Right lobe of liver (tissue), 6 donors: Measurements from ENCODE around the gene ARHGEF19. TPM values are rescaled to one million over a fixed set of nuclear protein-coding genes. Genes with fewer than 3 reads are reported as not detected.

Experiments
- ATAC-seq, 4 donors: fragments of 200-7000 bp; cut with Tn5 transposase; one replicate each; pipeline ENCODE4 v1.9.1; 2020; ENCODE audit warnings: mild to moderate bottlenecking in 4 of 4, moderate library complexity in 4 of 4
- DNase-seq, 3 donors: peaks; one replicate each; pipeline ENCODE4 v3.0.0-alpha.2; 2020
- H3K27ac ChIP-seq, 3 donors: fragments of 200-600 bp; one replicate each; pipeline ENCODE4 v1.8.0; 2022
- H3K27me3 ChIP-seq, 2 donors: fragments of 200-600 bp; one replicate each; pipeline ENCODE4 v1.8.0; 2022
- H3K36me3 ChIP-seq, 4 donors: fragments of 200-600 bp; sonication (generic) in 1 of 4; one replicate each; pipeline versions ENCODE4 v1.5.1 to v1.8.0; 2017 to 2022; ENCODE audit warnings: control low read depth in 1 of 4
- H3K4me1 ChIP-seq, 4 donors: fragments of 200-600 bp; sonication (generic) in 1 of 4; one replicate each; pipeline versions ENCODE4 v1.5.1 to v1.8.0; 2017 to 2022; ENCODE audit warnings: control low read depth in 1 of 4
- H3K4me3 ChIP-seq, 3 donors: fragments of 200-600 bp; one replicate each; pipeline ENCODE4 v1.8.0; 2022
- H3K9me3 ChIP-seq, 4 donors: fragments of 200-600 bp; sonication (generic) in 1 of 4; one replicate each; pipeline versions ENCODE4 v1.5.1 to v1.8.0; 2017 to 2022; ENCODE audit warnings: control low read depth in 1 of 4
- POLR2A ChIP-seq: fragments of 450-650 bp; IDR thresholded peaks from one replicate; pipeline ENCODE4 v1.6.1; 2017; ENCODE audit warnings: antibody characterized with exemption, mild to moderate bottlenecking
- WGBS: methylation state at CpG from one replicate; pipeline ENCODE4 v1.1.6; 2018; ENCODE audit warnings: low coverage, low lambda C conversion rate; ENCODE audit not compliant: insufficient coverage; ENCODE audit errors: missing lambda C conversion rate; 5-methylcytosine and 5-hydroxymethylcytosine counted together
- intact Hi-C, 2 donors: fragments of 100-400 bp; cut with DNase I; formaldehyde crosslinking; loops; one replicate each; pipeline versions ENCODE4 v1.11.2 to v1.14.1; 2022
- total RNA-seq, 6 experiments: library from RNA; depleted of rRNA in 2 of 6; stranded (reverse); fragments of >200 nt in 2 of 6; fragmentation: NEBNext Ultra II Directional in 3 of 6; extraction: Animal tissue kit (Norgen Biotek cat#: 25700) in 3 of 6; gene quantifications; one replicate each; pipeline versions ENCODE4 v1.1.0 to v1.2.4, GENCODE V29; 2016 to 2023
- TF ChIP-seq, protein P1 (sequence below), 4 donors: fragments of 200-600 bp in 3 of 4; fragments of 450-650 bp in 1 of 4; IDR thresholded peaks; one replicate each; pipeline versions ENCODE4 v1.5.1 to v1.8.0; 2016 to 2022; ENCODE audit warnings: antibody characterized with exemption in 4 of 4, mild to moderate bottlenecking in 2 of 4
- donor health status: DM: no; HTN: yes; CAD: no.
- donor health status: DM: no; HTN: no; CAD: no.
- donor health status: DM: no; HTN: no; CAD: no.
- donor health status: DM: no; HTN: yes; CAD: no.
- donor health status: DM: no; HTN: yes; CAD: no.

The ARHGEF19 gene
- total RNA-seq, 6 experiments from 2014 or later, result 0.31 to 2.8 (median 1.5) TPM

DNA sequence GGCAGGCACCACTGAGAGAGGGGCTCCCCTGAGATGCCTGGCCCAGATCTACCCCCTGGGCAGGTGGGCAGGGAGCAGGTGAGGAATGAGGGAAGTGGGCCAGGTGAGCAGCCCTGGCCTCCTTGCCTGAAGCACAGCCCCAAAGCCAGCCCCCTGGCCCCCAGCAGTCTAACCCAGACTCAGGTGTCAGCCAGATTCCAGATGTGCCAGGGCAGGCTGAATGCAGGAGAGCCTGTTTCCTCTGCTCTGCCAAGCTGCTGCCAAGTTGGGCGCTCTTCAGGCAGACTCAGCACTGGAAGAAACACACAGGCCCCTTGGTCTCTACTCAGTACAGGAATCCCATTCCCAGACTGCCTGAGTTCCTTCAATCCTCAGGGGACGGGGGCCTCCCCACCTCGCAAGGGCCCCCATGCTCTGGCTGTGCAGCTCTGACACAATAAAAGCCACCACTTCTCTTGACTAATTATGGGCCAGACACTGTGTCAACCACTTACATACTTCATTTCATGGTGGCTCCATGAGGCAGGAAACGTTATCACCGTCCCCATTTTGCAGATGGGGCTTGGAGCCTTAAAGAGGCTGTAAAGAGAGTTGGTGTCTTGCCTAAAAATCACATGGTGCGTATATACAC lies 20.4 kb downstream of the ARHGEF19 start:
- DNase-seq (no peak), ATAC-seq (no peak)
- no peaks in the 10 kb centered on the region for H3K9me3 ChIP-seq
- H3K27me3 ChIP-seq, result no peaks in the 10 kb centered on the region
- H3K4me3 ChIP-seq, result no peak overlapping the region
- intact Hi-C loops, result no loop called here
- H3K36me3 ChIP-seq, result no peaks in the 10 kb centered on the region
- H3K27ac ChIP-seq, result no peak overlapping the region
- 74% methylated on average over 5 of the region's 6 CpGs for WGBS
- TF ChIP-seq POLR2A, result no peak
- TF ChIP-seq, protein P1, sequence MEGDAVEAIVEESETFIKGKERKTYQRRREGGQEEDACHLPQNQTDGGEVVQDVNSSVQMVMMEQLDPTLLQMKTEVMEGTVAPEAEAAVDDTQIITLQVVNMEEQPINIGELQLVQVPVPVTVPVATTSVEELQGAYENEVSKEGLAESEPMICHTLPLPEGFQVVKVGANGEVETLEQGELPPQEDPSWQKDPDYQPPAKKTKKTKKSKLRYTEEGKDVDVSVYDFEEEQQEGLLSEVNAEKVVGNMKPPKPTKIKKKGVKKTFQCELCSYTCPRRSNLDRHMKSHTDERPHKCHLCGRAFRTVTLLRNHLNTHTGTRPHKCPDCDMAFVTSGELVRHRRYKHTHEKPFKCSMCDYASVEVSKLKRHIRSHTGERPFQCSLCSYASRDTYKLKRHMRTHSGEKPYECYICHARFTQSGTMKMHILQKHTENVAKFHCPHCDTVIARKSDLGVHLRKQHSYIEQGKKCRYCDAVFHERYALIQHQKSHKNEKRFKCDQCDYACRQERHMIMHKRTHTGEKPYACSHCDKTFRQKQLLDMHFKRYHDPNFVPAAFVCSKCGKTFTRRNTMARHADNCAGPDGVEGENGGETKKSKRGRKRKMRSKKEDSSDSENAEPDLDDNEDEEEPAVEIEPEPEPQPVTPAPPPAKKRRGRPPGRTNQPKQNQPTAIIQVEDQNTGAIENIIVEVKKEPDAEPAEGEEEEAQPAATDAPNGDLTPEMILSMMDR (IDR thresholded peaks at IDR 0.05), result no peak
- H3K4me1 ChIP-seq, result peaks cover 0 to 34% (median 0%) of the 10 kb centered on the region in 4 donors

DNA sequence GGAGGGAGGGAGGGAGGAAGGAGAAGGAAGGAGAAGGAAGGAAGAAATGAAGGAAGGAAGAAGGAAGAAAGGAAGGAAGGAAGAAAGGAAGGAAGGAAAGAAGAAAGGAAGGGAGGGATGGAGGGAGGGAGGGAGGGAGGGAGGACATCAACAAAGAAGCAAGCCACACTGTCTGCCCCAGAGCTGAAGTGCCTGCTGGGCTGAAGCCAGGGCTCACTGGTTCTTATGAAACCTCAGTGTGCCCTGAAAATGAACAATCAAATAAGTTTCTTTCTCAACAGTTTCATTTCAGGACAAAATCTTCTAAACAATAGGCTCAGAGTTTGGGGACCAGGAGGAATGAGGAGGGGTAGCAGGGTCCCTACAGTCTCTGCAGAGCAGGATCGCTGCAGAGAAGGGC lies 21.1 kb downstream of the ARHGEF19 start:
- H3K4me3 ChIP-seq, result no peak overlapping the region
- TF ChIP-seq POLR2A, result no peak
- TF ChIP-seq, protein P1 (IDR thresholded peaks at IDR 0.05), result no peak
- no peaks in the 10 kb centered on the region for H3K36me3 ChIP-seq
- H3K27ac ChIP-seq, result no peak overlapping the region
- ATAC-seq, result no peak
- WGBS, result 88% methylated on average over 1 of the region's 1 CpG
- no peaks in the 10 kb centered on the region for H3K27me3 ChIP-seq
- H3K4me1 ChIP-seq, result peaks cover 0 to 40% (median 0%) of the 10 kb centered on the region in 4 donors
- no peaks in the 10 kb centered on the region for H3K9me3 ChIP-seq
- intact Hi-C loops, result no loop called here
- no peak for DNase-seq

DNA sequence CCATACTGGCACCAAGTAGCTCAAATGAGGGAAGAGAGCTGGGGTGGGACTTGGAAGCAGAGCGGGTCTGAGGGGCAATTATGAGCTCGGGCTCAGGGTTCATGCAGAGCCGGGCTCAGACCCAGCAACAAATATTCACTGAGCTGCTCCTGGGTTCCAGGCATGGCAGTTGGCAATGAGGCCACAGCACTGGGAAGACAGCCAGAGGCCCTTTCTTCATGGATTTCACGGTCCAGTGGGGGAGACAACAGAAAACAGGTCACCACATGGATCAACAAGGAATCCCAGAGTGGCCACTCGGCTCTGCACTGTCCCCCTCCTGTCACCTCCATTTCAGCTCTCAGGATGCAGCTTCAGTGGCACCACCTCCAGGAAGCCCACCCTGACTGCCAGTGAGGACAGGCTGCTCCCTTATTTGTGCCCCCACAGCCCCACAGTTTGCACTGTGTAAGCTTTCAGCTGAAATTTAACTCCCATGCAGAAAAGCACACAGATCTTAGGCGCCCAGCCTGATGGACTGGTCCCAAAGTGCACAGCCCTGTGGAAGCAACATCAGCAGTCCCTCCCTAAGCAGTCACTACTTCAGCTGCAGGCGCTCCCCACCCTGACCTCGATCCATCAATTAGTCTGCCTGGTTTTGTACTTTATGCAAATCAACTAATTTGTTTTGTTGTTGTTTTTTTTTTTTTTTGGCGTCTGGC lies 22.4 kb downstream of the ARHGEF19 start:
- H3K4me3 ChIP-seq, result no peak overlapping the region
- ATAC-seq, result peak in 3 of 4 donors; percentile 46 to 70 (median 48)
- H3K9me3 ChIP-seq, result no peaks in the 10 kb centered on the region
- 50% methylated on average over 3 of the region's 9 CpGs for WGBS
- TF ChIP-seq, protein P1 (IDR thresholded peaks at IDR 0.05), result no peak
- no peak for TF ChIP-seq POLR2A
- H3K27ac ChIP-seq, result peak overlapping the region in 1 of 3 donors; percentile 56
- no peaks in the 10 kb centered on the region for H3K36me3 ChIP-seq
- peak in 2 of 3 donors; percentile 66 to 80 for DNase-seq
- H3K4me1 ChIP-seq, result peaks cover 0 to 42% (median 0%) of the 10 kb centered on the region in 4 donors
- intact Hi-C loops, result loop anchor here in 1 of 2 donors (5.0 kb wide), 1 partner anchor 108 kb away; no protein-coding TSS in a partner anchor
- H3K27me3 ChIP-seq, result no peaks in the 10 kb centered on the region

DNA sequence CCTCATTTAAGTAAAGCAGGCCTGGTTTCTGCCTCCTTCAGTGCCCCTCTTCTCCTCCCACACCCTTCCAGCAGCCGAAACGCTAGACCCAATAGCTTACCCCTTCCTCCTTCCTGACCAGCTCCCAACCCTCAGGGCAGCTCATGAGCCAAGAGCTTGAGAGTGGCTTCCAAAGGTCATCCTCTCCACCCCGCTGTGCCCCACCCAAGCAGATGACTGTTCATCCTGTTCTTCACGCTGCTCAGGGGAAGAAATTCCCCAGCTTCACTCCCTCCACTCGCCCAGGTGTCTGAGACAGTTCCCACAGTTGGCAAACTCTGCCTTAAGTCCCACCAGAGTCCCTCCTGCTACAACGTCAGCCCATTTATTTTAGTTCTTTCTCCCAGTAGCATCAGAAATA lies 23.4 kb downstream of the ARHGEF19 start:
- no peak overlapping the region for H3K27ac ChIP-seq
- H3K36me3 ChIP-seq, result no peaks in the 10 kb centered on the region
- 26% methylated on average over 5 of the region's 6 CpGs for WGBS
- no peaks in the 10 kb centered on the region for H3K27me3 ChIP-seq
- ATAC-seq, result peak in 2 of 4 donors; percentile 10 to 22
- H3K4me1 ChIP-seq, result peaks cover 0 to 51% (median under 1%) of the 10 kb centered on the region in 4 donors
- H3K9me3 ChIP-seq, result no peaks in the 10 kb centered on the region
- H3K4me3 ChIP-seq, result no peak overlapping the region
- DNase-seq, result no peak
- no peak for TF ChIP-seq POLR2A
- TF ChIP-seq, protein P1 (IDR thresholded peaks at IDR 0.05), result no peak
- intact Hi-C loops, result loop anchor here in 1 of 2 donors (5.0 kb wide), 1 partner anchor 107 kb away; no protein-coding TSS in a partner anchor
